GM19455 (cell line): Measurements from ENCODE around the gene PTPN1.

Source experiments
- ATAC-seq: cut with Tn5 transposase; IDR thresholded peaks from one replicate; pipeline ENCODE4 v1.9.1; 2021; ENCODE audit not compliant: unreplicated experiment

PTPN1 gene

DNA sequence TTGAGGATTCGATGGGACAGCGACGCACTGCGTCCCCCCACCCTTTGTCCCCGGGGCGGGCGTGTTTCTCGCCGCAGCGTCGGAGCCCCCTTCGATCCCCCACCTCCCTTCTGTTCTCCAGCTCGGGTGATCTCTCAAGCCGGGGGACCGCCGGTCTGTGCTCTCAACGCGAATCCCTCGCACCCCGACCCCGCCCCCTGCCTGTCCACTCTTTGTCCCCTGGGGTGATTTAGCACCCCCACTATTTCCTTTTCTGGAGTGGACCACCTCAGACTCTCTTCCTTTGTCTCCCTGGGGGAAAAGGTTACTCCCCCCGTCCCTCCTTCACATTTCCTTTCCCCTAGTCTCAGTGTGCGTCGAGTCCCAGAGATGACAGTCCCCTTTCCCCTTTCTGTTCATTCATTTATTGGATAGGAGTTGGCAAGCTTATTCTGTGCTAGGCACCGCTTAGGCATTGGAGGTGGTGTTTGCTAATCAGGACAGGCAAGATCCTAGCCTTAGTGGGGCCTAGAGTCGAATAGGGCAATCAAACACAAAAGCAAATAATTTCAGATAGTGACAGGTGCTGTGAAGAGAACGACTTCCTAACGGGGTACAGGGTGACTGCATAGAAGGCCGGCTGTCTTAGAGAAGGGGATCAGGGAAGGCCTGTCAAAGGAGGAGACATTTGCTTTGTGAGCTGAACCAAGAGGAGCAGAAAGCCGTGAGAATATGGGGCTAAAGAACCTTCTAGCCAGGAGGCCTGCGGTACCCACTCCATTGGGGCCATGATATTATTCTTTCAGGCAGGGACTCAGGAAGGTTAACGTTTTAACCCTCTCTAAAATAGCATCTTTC, 741 bp downstream of the PTPN1 start:
- no peak for ATAC-seq

DNA sequence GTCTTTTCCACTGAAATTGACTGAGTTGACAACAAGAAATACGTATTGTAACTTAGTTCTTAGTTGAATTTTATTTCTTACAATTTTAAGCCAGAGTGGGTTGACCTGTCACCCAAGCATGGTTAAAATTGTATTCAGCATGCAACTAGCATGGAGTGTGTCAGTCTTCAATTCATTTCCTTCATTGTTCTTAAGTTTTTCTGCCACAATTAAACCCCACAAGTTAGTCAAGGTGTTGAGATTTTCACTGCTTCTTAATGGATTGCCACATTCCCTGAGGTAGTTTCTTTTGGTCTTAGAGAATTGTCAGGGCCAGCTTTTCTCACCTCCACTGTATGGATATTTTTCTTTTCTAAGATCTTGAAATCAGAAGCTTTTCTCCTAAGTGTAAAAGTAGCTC, 2.1 kb downstream of the PTPN1 start:
- no peak for ATAC-seq

DNA sequence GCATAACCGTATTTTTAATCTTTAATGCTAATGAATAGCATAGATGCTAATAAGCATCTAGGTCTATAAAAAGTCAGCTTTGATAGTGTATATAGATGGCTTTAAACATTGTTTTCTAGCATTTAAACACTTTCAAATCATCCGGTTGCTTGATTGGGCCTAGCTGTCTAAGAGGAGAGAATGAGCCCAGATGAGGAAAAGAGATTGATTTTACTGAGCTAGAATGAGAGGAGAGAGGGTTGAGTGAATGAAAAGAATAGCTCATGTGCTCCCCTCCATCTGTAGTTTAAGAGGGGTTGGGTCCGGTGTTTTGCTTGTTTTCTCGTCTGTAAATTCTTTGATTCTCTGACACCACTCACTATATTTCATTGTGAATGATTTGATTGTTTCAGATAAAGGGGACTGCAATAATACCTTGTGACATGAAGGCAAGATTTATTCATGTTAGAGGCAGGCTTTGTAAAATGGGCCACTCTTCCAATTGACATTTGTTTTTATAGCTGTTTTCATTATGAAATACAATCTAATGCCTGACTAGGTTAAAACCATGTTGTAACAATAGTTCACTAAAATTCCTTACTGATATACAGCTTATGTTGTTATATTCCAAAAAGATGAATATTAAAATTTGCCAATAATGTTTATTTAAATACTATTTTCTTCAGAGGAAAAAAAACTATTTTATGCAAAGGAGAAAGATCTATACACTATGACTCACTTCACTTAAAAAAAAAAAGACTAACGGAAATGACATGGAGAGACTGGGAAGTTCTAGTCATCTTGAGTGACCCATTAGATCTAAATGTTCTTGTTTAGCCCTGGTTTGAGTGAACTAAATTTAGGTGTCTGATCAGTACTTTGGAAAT, 3.2 kb downstream of the PTPN1 start:
- no peak for ATAC-seq

DNA sequence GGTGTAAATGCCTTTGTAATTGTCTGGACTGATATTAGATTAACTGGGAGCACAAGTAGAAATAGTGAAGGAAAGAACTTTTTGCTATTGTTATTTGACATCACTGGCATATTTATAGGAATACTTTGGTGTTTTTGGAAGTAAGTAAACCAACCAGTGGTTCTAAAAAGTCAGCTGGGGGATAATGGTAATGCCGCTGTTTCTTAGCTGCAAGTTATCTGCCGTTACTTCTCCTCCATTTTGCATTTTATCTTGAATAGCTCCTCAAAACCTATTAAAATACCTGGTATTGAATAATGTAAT, 3.8 kb downstream of the PTPN1 start:
- no peak for ATAC-seq

DNA sequence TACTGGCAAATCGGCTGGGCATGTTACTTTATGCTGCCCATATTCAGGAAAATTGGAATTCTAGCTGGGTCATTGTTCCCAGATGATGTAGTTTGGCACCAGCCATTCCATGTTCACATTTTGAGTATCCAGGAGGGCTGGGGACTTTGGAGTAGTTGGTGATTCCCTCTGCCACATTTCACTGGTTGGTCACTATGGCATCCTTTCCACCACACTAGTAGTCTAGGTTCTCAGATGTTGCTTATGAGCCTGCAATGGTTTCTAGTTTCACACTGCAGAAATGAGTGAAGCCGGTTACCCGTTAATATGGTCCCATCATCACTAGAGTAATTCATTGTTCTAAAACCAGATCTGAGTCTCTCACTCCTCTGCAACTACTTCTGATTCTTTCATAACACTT, 4.6 kb downstream of the PTPN1 start:
- ATAC-seq, result no peak

DNA sequence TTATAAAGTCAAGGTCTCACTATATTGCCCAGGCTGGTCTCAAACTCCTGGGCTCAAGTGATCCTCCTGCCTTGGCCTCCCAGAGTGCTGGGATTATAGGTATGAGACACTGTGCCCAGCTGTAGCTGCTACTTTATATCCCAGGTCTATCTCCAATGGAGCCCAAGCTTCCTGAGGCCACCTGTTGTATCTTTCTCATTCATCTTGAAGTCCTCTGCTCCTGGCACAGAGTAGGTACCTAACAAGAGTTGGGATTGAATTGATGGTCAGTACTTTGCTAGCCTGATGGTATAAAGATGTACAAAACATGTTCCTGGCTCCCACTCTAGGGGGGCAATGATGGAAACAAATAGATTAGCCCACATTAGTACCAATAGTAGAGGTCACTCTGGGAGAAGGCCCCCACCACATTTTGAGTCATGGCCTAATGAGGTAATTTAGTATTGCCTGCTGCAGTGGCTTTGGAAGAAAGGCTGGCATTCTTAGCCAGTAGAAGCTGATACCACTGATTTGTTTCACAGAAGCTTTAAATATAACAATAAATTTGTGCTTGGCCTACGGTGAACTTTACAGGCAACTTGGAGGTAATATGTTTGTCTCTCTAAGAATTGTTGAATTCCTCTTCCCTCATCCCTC, 5.4 kb downstream of the PTPN1 start:
- no peak for ATAC-seq

DNA sequence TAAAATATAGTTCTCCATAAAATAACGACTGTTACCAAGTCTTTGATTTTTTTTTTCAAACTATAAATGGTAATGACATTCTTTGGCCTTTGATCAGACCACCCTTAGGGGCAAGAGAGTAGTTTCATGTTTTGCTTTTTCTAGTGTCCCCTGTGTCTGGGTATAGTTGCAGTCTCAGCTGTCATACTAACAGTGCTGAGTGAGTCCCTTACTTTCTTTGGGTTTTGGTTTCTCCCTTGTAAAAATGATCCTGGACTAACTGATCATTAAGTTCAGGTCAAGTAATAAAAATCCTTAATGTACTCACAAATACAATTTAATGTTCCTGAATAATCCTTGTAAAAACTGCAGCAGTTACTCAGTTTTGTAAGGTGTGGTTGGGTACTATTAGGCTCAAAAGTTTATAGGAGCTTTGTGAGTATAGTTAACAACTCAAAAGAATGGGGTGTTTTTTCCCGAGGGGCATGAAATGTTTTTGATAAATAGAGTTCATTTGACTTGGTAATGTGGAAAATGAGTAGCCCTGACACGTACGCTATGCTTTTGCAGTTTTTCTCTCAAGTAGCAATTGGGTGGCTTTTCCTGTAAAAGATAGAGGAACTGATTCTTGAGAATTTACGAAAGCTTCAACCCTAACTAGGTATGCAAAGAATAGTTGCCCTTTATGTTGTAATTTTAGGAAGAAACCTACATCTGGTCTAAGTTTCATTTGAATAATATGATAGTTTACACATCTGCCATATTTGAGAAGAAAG, 6.2 kb downstream of the PTPN1 start:
- no peak for ATAC-seq

DNA sequence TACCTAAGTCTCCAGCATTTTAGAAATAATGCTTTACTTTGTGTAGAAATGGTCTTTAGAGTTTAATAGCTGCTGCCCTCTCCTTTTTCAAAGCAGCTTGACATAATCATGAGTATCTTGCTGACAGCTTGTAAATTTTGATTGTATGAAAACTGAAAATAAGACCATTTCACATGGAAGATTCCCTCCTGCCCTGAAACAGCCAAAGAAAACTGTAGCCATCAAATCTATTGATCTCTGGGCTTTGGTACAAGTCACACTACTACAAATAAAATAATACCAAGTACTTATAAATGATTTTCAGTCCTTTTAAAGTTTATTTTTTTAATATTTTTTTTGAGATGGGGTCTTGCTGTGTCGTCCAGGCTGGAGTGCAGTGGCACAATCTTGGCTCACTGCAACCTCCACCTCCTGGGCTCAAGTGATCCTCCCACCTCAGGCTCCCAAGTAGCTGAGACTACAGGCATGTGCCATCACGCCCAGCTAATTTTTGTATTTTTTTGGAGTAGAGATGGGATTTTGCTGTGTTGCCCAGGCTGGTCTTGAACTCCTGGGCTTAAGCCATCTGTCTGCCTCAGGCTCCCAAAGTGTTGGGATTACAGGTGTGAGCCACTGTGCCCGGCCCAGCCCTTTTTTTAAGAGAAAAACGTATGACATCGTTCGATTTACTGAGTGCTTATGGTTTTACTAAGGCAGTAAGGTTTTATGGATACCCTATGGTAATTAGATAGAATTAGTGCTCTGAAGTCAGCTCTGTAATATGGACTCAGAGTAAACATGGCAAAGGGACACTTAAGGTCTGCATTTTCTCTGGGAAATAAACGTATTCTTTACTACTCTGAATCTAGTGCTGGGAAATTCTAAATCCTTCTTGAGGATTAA, 7.0 kb downstream of the PTPN1 start:
- no peak for ATAC-seq

DNA sequence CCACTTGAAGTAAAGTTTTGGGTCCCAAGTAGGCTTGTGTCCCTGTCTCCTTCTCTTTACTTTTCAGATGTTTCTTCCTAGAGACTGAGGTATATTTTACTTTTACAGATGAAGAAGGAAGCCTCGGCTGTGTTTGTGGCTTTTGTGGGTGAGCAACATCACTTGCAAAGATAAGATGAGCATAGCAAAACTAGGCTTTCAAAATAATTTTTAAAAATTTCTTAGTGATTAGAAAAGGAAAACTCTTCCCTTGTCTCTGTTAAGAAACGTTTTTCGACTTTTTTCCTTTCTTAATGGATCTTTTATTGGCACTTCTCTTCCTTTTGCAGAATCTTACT, 7.6 kb downstream of the PTPN1 start:
- ATAC-seq, result no peak

DNA sequence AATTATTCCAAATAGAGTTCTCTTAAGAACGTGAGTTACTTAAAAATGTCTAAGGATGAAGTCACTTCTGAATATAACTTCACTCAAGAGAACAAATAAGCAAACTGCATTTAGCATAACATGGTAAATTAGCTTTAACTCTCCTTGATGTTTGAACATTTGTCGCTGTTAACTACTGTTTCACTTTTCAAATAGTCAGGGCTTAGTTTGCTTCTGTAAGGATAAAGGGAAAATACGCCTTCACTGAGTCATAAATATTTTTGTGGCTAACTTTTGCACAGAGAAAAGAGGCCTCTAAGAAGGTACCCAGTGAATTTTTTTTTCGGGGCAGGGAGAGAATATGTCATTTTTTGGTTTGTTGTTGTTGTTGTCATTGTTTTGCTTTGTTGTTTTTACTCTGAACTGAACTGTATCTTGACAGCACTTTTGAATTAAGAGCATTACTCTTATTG, 8.1 kb downstream of the PTPN1 start:
- no peak for ATAC-seq

DNA sequence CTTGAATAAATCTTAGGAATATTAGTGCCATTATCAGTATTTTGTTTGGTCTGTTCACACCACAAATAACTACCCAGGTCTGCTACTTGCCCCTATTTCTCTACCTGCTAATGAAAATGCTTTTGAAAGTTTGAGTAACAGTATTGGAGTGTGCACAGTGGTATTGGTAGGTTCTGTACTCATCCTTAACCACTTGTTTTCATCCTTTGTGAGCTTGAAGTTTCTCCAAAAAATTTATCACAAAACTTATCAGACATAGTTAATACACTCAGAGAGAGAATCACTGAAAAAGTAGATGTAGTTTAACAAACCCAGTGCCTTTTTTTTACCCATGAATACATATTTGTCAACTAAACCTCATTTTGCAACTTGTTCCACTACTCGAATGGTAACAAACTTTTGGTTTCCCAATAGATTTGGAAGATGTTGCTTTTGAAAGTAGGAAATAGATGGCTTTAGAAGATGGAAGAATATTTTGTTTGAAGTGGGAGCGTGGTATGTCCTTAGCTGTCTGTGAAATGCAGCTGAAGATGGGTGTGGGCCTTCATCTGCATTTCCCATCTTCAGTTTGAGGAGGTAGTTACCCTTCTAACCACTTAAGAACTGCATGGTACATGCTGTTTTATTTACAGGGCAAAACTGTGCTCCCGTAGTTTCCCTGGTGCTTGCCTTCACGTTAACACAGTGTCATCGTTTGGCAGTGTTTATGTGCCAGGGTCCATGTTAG, 9.0 kb downstream of the PTPN1 start:
- no peak for ATAC-seq

DNA sequence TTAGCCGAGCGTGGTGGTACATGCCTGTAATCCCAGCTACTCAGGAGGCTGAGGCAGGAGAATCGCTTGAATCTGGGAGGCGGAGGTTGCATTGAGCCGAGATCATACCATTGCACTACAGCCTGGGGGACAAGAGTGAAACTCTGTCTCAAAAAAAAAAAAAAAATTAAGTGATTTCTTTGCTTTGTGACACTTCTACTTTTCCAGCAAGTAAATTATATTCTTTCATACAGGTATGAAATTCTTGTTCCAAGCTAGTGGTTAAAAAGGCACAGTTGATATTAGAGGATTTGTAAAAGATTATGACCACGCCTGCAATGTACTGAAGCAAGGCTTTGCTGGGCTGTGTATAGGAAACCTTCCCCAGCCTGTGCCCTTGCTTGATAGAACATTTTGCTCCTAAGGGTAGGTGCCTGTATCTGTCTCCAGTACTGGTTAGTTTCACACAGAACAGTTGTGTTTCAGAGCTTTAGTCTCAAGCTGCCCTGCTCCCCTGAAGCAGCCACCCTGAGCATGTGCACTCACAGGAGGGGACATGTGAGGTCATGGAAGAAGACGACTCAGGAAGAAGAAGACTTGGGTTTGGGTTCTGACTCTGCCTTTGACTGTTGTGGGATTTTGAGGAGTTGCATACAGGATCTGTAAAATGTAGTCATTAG, 10.2 kb downstream of the PTPN1 start:
- ATAC-seq, result no peak

DNA sequence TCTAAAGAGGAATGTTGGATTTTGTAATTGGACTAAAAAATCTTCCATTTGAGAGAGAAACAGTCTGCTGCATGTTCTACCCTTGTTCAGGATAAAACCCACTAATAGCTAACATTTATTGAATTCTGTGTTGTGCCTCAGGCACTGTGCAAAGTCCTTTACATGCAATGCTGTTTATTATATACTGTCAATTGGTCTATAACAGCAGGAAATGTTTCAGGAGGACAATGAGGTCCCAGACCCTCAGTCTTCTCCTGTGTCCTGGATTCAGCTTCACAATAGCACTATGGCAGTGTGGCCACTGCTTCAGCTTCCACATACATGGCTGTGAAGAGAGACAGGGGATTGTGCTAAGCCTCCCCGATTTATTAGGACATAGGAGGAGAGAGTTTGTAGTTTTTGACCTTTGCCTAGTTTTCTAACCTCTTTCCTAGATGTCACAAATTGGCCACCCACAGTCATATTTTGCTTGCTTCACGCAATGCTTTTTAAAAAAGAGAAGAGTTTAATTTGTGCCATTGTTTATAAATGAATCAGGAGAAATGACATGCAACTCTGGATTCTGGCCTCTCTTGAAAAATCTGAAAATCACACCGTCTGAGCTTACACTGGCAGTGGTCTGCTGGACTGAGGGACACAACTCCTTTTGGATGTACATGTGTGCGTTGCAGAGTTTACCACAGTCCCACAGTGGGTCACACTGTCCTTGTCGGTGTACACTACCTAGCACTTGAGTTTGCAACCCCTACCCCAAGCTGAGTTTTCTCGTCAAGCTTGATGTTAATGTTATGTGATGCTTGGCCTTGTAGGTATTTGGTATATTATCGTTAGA, 11.3 kb downstream of the PTPN1 start:
- ATAC-seq, result no peak

DNA sequence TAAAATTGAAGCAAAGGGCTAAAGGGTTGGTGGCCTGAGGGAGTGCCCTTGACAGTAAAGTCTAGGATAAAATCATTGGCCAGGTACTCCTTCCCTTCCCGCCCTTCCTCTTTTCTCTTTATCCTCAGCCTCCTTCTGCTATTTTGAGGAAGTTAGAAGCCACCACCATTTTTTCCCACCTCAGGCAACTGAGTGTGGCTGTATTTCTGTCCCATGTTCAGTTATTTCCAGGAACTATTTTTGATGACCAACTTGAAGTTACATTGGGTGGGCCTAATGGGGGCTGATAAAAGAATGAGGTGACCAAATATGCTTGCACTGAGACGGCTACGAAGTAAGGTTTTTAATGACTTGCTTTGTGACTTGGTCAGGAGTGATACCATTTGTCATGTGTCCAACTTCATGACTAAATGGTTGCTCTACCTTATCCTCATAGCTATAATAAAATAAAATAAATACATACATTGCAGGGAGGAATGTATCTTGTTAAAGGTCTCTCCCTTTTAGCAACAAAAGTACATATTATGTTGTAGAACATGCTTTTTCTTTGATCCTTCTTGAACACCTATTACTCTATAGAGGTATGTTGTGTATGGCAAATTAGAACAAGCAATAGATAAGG, 12.0 kb downstream of the PTPN1 start:
- ATAC-seq, result no peak

DNA sequence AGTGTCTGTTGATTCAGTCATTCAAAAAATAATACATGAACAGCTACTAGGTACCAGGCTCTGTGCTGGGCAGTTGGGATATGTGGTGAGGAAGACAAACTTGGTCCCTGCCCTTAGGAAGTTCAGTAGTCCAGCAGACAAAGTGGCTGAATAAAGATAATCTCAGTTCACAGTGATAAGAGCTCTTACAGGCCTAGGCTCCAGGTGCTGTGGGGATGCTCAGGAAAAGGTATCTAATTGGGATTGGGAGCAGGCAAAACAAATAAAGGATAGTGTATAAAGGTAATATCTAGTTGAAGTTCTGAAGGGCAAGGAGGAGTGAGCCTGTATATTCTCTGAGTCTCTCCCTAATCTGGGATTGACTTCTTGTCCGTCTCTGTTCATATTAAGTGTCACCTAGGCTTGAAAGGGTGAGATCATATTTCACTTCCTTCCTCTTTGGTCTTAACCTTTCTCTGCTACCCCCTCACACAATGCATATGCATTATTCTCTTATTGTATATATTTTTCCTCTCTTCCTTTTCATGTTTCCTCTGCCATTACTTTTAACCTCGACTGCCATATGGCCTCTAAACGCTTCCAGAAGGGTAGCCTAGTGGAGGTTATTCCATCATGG, 13.5 kb downstream of the PTPN1 start:
- no peak for ATAC-seq

DNA sequence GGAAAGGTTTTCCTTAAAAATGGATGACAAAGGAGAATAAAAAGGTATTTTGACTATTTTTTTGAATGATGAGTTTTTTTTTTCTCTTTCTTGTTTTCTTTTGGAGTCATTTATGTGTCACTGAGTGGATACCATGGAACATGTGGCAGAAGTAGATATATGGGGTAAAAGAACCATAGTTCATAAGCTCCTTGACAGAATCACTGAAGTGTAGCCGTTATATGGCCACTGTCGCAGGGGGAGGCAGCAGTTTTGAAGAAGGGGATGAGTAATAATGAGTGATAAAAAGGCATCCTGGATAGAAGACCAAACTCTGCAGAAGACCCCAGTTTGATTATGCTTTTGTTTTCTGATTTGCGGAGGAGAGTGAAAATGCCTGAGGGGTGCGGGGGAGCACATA, 15.5 kb downstream of the PTPN1 start:
- ATAC-seq, result no peak

DNA sequence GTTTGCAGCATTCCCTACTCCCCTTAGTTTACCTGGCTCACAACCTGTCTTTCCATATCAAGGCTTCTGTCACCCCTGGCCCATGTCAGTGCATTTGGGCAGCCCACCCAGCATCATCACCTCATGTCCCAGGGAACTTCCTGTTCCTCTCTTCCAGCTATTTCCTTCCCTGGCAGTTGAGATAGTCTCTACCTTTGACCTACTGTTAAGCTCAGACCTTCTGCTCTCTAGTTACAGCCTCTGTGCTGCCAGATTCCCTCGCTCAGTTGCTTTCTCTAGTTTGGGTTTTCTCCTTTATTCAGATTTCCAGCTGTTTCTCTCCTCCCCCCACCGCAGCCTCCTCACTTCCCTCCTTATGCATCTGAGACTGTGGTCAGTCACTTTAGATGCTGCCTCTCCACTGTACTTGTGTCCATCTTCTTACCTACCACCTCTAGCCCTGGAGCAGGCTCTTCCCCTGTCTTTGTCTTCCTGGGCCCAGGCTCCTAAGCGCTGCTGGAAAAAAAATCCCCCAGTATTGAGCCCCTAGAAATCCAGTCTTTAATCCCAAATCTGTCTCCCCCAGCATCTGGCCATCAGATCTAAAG, 16.3 kb downstream of the PTPN1 start:
- no peak for ATAC-seq
